HG02970 (cell line): Measurements from ENCODE around the gene RHNO1.

Experiments
- ATAC-seq: cut with Tn5 transposase; IDR thresholded peaks from one replicate; pipeline ENCODE4 v1.9.1; 2021; ENCODE audit warnings: mild to moderate bottlenecking, moderate library complexity, moderate number of reproducible peaks; ENCODE audit not compliant: unreplicated experiment, low FRiP score

The RHNO1 gene

DNA sequence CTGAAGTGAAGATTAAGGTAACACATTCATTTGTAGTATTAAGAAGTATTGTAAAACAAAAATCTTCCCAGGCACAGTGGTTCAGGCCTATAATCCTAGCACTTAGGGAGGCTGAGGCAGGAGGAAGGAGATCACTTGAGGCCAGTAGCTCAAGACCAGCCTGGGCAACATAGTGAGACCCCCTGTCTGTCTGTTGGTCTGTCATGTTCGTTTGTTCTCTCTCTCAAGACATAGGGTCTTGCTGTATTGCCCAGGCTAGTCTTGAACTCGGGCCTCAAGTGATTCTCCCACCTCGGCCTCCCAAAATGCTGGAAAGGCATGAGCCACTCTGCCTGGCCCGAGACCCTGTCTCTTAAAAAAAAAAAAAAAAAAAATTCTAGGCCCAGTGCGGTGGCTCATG lies 20.4 kb downstream of the RHNO1 start:
- ATAC-seq: no peak

DNA sequence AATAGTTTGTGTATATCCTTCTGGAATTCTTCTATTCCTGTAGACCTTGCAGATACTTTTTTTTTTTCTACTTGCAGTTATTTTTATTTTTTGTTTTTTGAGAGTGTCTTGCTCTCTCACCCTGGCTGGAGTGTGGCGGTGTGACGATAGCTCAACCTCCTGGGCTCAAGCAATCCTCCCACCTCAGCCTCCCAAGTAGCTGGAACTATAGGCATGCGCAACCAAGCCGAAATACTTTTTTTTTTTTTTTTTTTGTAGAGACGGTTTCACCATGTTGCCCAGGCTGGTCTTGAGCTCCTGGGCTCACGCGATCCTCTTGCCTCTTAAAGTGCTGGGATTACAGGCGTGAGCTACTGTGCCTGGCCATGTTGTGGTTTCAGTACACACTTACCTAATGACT lies 23.6 kb downstream of the RHNO1 start:
- ATAC-seq: no peak

DNA sequence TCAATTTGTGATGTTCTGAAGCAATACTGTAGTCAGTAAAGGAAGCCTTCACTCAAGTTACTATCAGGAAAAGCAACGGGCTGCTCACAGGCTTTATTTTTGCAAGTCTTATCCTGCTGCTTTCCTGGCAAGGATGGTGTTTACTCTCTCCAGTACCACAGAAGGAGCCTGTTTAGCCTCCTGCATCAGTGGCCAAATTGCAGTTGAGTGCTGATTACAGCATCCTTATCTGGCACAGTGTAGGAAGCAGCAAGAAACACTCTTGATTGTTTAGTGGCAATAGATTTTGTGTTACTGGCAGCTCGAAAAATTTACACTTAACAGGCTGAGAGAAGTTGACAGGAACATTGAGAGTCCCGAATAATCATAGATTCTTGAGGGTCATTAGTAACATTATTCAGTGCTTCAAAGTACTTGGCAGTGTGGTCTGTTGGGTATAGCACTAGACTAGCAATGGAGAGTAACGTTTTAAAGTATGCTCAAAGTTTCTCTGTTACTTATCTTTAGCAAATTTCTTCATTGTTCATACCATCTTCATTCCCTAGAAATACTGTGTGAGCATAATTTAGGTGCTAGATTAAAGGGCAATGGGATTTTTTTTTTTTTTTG lies 25.4 kb downstream of the RHNO1 start:
- ATAC-seq: no peak

- ATAC-seq: no peak
These were observed 27.2 kb downstream of the RHNO1 start for GRCh38 chr12:2904260-2904659.

DNA sequence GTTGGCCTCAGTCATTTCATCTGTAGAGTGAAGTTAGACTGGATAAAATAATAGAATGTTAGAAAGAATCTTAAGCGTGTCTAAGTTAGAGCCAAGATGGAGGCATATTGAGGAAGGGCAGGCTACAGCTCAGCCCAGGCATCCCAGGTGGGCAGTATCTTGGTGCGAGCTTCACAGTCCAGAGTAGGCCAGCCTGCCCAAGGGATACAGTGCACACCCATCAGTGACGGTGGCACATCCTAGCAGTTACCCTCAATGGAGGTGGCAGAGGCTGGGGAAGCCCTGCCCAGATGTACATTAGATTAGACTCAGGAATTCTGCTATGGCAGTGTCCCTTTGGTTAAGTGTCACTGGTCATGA lies 35.2 kb downstream of the RHNO1 start:
- ATAC-seq: no peak

- ATAC-seq: no peak
These were observed 42.2 kb downstream of the RHNO1 start for GRCh38 chr12:2919249-2919648.

DNA sequence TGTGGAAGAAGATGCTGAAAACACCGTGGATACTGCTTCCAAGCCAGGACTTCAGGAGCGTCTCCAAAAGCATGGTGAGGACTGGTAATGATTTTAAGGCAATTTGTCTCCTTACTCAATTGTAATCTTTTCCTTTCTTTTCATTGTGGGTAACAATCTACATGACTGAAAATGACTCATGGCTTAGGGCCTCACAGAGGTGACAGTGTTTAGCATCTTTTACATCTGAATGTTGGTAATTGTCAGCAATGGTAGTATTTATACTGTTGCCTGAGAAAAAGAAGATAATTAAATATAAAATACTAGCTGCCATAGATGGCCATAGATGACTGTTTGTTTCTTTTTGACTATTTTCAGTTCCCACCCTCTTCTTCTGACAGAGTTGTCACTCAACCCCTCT lies 45.3 kb downstream of the RHNO1 start:
- no peak for ATAC-seq

DNA sequence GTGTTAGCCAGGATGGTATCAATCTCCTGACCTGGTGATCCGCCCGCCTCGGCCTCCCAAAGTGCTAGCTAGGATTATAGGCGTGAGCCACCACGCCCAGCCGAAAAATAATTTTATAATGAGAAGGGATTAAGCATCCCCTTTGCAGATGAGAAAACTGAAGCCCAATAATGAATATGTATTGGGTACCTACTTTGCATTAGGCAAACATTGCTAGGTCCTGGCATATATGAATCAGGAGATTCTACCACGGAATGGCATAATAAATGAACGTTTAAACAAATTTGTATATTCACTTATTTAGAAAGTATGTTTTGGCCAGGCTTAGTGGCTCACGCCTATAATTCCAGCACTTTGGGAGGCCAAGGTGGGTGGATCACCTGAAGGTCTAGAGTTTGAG lies 46.0 kb downstream of the RHNO1 start:
- ATAC-seq: no peak

GRCh38 chr12:2924019-2924418 lies 47.0 kb downstream of the RHNO1 start:
- no peak for ATAC-seq

GRCh38 chr12:2925322-2925995 lies 48.4 kb downstream of the RHNO1 start:
- ATAC-seq: no peak

GRCh38 chr12:2930865-2931264 lies 53.8 kb downstream of the RHNO1 start:
- no peak for ATAC-seq

DNA sequence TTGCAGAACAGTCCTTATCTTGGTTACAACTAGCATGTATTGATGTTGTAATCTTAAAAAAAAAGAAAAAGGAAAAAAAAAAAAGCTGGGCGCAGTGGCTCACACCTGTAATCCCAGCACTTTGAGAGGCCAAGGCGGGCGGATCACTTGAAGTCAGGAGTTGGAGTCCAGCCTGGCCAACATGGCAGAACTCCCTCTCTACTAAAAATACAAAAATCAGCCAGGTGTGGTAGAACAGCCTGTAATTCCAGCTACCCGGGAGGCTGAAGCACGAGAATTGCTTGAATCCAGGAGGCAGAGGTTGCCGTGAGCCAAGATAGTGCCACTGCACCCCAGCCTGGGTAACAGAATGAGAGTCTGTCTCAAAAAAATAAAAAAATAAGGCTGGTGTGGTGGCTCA lies 56.6 kb downstream of the RHNO1 start:
- no peak for ATAC-seq

GRCh38 chr12:2934371-2934770 lies 57.3 kb downstream of the RHNO1 start:
- ATAC-seq: no peak

DNA sequence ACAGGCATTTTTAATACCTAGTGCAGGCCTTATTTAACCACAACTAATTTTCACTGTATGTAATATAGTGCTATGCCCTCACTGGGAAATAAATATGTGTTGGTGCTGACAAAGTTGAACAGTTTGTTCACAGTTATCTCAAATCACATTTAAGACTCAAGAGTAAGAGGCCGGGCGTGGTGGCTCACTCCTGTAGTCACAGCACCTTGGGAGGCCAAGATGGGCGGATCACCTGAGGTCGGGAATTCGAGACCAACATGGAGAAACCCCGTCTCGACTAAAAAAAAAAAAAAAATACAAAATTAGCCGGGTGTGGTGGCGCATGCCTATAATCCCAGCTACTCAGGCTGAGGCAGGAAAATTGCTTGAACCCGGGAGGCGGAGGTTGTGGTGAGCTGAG lies 59.3 kb downstream of the RHNO1 start:
- ATAC-seq: no peak

- ATAC-seq: no peak
These were observed 60.5 kb downstream of the RHNO1 start for GRCh38 chr12:2937500-2937899.
